GM19035 (cell line): Measurements from ENCODE around the gene OR8K1.

Experiments
- ATAC-seq: cut with Tn5 transposase; IDR thresholded peaks from one replicate; pipeline ENCODE4 v1.9.1; 2021; ENCODE audit not compliant: unreplicated experiment

OR8K1 gene

DNA sequence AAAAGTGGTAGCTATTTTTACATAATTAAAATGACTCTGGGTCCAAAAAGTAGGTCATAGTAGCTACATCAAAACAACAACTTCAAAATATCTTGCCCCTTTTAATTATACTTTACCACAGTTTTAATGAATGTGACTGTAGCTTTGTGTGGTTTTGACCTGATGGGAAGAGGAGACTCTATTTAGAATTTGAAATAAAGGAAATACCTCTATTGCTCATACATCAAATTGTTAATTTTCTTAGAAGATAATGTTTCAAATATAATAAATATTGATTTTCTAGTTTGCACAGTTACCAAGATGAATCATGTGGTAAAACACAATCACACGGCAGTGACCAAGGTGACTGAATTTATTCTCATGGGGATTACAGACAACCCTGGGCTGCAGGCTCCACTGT lies at the start of gene OR8K1:
Gene OR8K1 (plus strand): TSS at position 301 of the 400 bp plus-strand sequence. CDS start 0 bp downstream, at position 301.
- no peak for ATAC-seq

DNA sequence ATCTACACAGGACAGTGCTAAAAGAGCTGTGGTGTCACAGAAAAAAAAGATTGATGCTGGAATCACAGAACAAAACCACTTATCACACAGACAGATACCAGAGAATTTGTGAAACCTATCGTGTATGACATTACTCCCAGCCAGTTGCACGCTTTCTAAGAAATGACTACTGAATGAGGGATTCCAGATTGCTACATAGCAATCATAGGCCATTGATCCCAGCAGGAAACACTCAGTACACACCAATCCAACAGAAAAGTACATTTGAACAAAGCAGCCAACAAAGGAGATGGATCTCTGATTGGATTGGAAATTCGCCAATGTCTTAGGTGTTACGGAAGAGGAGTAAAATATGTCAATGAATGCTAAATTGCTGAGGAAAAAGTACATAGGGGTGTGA lies 48.9 kb upstream of the OR8K1 start:
- no peak for ATAC-seq

DNA sequence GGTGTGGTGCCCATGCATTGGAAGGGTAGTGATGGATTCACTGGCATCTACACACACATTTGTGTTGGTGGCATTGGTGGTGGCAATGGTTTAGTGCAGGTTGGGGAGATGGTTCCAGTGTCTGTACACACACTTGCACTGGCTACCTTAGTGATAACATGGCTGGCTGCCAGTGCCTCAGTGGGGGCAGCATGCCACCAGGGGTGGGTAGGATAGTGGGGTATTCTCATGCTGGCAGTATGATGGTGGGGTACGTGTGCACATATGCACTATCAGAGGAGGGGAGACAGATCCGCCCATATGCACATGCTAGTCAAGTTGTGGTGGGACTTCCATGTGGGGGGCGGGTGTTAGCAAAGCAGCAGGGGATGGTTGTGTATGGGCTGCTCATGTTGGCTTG lies 38.0 kb upstream of the OR8K1 start:
- no peak for ATAC-seq

DNA sequence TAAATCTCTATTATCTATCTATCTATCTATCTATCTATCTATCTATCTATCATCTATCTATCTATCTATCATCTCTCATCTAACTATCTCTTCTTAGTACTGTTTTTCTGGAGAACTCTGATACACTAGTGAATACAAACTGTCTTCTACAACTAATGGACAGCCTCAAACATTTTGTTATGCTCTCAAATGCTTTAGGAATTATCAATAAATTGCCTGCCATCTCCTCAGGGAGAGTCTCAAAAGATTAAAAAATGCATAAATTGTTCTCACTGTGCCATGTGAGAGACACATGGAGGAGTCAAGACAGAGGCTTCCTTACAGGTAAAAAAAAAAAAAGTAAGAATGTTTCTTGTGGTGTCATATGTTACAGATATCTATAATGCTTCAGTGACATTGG lies 31.0 kb upstream of the OR8K1 start, which contains the start of gene OR8K3:
Gene OR8K3 (plus strand): TSS at position 301 of the 400 bp plus-strand sequence. CDS start 3,163 bp downstream, outside the sequence.
- ATAC-seq, result no peak

DNA sequence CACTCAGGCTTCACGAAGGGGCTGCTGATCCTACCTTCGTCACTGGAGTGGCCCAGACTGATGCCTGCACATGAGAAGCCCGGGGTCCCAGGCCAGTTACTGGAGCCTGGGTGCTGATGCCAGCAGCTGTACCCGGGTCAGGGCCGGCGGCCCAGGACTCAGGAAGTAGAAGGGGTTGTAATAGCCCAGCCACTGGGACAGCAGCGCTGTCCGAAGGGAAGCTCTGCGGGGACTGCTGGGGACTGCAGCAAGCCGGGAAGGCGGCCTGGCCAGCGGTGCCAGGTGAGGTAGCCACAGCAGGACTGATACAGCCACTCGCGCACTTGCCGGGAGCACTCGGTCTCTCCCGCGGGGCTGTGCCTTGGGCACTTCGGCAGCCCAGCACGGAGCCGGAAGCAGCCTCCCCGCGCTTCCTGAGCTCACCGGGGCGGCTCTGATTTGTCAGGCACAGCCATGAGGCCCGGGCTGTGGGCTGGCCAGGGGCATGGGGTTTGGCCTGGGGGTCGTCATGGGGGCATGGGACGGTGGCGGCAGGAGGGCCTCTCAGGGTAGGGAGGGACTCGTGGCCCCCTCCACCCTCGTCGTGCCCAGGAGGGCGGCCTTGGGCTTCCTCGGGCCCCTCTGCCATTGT lies 13.9 kb upstream of the OR8K1 start:
- ATAC-seq, result no peak

DNA sequence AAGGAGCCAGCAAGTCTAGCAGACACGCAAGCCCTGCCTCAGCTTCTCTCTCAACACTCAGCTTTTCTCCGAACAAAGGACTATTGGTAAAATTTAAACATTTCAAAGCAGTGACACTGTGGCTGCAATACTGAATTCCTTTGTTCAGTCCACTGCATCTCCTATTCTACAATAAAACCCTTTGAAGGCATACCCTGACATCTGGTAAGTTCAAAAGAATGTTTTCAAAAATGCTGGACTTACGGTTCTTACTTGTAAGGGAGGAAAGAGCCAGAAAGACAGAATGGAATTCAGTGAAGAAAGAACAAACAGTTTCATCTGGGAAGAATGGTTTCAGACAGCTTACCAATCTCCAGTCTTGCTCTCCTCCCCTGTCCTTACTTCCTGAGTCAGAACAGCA lies 12.7 kb upstream of the OR8K1 start:
- ATAC-seq, result no peak

DNA sequence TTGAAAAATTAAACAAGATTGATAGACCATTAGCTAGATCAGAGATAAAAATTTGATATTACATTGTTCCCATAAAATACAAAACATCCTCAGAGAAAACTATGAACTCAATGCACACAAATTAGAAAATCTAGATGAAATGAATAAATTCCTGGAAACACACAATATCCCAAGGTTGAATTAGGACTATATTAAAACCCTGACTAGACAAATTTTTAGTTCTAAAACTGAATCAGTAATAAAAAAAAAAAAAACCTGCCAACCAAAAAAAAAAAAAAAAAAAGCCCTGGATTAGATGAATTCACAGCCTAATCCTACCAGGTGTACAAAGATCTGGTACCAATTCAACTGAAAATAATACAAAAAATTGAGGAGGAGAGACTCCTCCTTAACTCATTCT lies 5.5 kb upstream of the OR8K1 start:
- no peak for ATAC-seq

DNA sequence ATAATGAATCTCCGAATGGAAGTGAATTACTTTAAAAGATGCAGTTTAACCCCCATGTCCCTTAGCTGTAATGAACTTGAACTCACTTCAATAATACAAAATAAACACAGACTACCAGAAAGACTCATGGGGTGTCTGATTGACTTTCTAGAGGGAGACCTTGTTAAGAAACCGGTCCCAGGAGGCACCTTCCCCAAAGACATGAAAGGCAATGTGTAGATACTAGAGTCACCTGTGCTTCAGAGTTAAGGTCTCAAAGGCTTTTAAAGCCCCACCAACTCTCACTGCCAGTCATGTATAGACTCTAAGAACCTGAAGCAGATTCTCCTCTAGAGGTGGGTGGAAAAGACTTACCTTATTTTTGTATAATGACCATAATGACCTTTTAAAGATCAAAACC lies 8.2 kb downstream of the OR8K1 start, which contains the start of gene OR8J1:
Gene OR8J1 (plus strand): TSS at position 301 of the 400 bp plus-strand sequence. CDS start 5,956 bp downstream, outside the sequence.
- no peak for ATAC-seq

DNA sequence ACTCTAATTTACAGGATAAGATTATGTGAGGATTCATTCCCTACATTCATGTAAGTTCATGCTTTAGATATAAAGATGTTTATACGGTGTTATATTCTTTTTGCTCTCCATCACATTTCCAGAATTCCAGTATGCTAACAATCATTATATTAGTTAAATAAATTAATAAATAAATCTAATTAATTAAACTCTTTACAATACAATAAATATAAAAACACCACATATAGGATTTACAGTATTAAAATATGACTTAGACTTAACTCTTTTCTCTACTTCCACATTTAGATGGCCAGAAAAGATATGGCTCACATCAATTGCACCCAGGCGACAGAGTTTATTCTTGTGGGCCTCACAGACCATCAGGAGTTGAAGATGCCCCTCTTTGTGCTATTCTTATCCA lies 29.5 kb downstream of the OR8K1 start, which contains the start of gene OR8U1:
Gene OR8U1 (plus strand): TSS at position 301 of the 400 bp plus-strand sequence. CDS start 0 bp downstream, at position 301.
- ATAC-seq, result no peak

DNA sequence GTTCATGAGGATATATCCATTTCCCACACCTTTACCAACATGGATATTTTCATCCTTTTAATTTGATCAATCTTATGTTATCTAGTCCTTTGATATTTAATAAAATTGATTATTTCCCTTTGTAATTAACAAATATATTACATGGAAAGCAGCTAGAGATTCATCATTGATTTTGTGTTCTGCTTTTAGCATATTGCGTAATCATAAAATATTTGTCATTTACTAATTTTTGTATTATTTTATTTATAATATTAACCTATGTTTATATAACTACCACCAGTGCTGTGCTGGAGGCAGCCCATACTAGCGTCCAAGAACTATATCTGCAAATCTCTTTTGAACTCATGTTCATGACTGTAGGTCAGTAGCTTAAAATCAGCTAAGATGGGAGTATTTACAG lies 34.3 kb downstream of the OR8K1 start:
- no peak for ATAC-seq

DNA sequence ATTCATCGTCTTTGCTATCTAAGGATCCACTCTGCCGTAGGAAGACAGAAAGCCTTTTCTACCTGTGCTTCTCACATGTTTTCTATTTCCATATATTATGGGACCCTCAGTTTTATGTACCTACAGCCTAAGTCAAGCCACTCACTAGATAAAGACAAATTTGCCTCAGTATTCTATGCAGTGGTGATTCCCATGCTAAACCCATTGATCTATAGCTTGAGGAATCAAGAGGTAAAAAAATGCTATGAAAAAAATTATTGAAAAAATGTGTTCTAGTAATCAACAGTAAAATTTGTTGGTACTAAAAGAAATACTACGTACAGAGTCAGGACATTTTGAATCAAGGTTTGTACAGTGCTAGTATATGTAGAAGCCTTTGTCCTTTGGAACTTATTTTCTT lies 48.5 kb downstream of the OR8K1 start:
- no peak for ATAC-seq

DNA sequence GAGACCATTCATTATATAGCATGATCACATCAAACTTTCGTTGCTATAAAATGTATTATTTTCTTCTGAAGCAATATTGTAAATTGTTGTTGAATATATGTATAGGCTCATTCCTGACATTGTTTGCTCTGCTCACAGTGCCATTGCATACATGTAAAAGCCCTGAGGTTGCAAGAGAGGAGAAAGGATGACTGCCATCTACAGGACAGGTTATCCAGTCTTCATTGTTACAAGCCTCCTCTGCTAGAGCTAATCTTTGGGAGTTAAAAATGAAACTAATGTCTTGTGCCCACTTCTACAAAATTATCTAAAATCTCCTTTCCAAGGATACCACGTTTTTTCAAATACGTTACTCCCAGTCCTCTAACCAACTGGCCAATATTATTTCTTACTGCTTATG lies 50.2 kb downstream of the OR8K1 start:
- ATAC-seq, result no peak
